ENCODE measurements around the gene TFEC. TPM values are rescaled to one million over a fixed set of nuclear protein-coding genes. Genes with fewer than 3 reads are reported as not detected.

Gene TFEC
- total and polyA plus RNA-seq, 2 donors (not counting 3 experiments of a cell fraction or from before 2014, with no cell fraction given) = 3.6 to 7.9 TPM

- Histone ChIP-seq H4K20me1 (replicated peaks; ENCODE audit: control insufficient read depth, extremely low read depth, insufficient read depth, low read length) (no peaks in the 10 kb centered on the region), H3K9ac (replicated peaks; ENCODE audit: extremely low read depth, insufficient read depth, low read length) (no peak overlapping the region), H3K27ac (ENCODE audit: insufficient read depth, low read depth, low read length) (no peak overlapping the region), H3K4me2 (ENCODE audit: insufficient read depth, low read length) (no peak overlapping the region), H3K9me1 (replicated peaks; ENCODE audit: control insufficient read depth, extremely low read depth, insufficient read depth, low read length) (no peaks in the 10 kb centered on the region), H2AFZ (ENCODE audit: low read depth, low read length) (no peak overlapping the region), H3K79me2 (ENCODE audit: control insufficient read depth, insufficient read depth, low read length) (no peaks in the 10 kb centered on the region), H3K36me3 (ENCODE audit: control insufficient read depth in 2 of 2, extremely low read depth in 1 of 2, insufficient read depth in 2 of 2, low read length in 2 of 2) (no peaks in the 10 kb centered on the region), H3K4me1 (ENCODE audit: control insufficient read depth, extremely low read depth, insufficient read depth, low read length) (no peaks in the 10 kb centered on the region), H3K9me3 (replicated peaks; ENCODE audit: control insufficient read depth, insufficient read depth, low read length) (no peaks in the 10 kb centered on the region), H3K27me3 (ENCODE audit: control insufficient read depth in 2 of 2, insufficient read depth in 2 of 2, low read length in 2 of 2) (no peaks in the 10 kb centered on the region), H3K4me3 (replicated peaks in 1 of 3; ENCODE audit: insufficient read depth in 1 of 3, low read depth in 1 of 3, low read length in 3 of 3) (no peak overlapping the region)
- dilution Hi-C loops (cut with MboI; ENCODE audit: extremely low pct_ligation_motif_present, low sequenced_read_pairs) (no loop called here), intact Hi-C loops (cut with micrococcal nuclease) (no loop called here)
- DNase-seq (ENCODE audit: low read depth, low spot score) (no peak), FAIRE-seq (no peak)
- BruUV-seq (replicated peaks) = no TSS peak
- TF ChIP-seq FOS (IDR thresholded peaks at IDR 0.05; ENCODE audit: borderline replicate concordance, insufficient read depth, low read length) (no peak), GATA2 (IDR thresholded peaks at IDR 0.05; ENCODE audit: insufficient read depth, insufficient read length, low read depth, low read length) (no peak)
- CTCF ChIA-PET = no interaction called here
- POLR2A ChIA-PET = no interaction called here
Observed at GRCh38 chr7:115968171-115968570, 62.4 kb downstream of the TFEC start.

GRCh38 chr7:115965796-115966475, 64.6 kb downstream of the TFEC start:
- intact Hi-C loops (cut with micrococcal nuclease) = no loop called here
- Histone ChIP-seq H2AFZ (ENCODE audit: low read depth, low read length) (no peak overlapping the region), H3K79me2 (ENCODE audit: control insufficient read depth, insufficient read depth, low read length) (no peaks in the 10 kb centered on the region), H3K9me3 (replicated peaks; ENCODE audit: control insufficient read depth, insufficient read depth, low read length) (no peaks in the 10 kb centered on the region), H3K36me3 (ENCODE audit: control insufficient read depth in 2 of 2, extremely low read depth in 1 of 2, insufficient read depth in 2 of 2, low read length in 2 of 2) (no peaks in the 10 kb centered on the region), H3K27me3 (ENCODE audit: control insufficient read depth in 2 of 2, insufficient read depth in 2 of 2, low read length in 2 of 2) (no peaks in the 10 kb centered on the region), H3K4me2 (ENCODE audit: insufficient read depth, low read length) (no peak overlapping the region), H3K4me3 (replicated peaks in 1 of 3; ENCODE audit: insufficient read depth in 1 of 3, low read depth in 1 of 3, low read length in 3 of 3) (no peak overlapping the region), H3K27ac (ENCODE audit: insufficient read depth, low read depth, low read length) (no peak overlapping the region), H3K4me1 (ENCODE audit: control insufficient read depth, extremely low read depth, insufficient read depth, low read length) (no peaks in the 10 kb centered on the region), H3K9me1 (replicated peaks; ENCODE audit: control insufficient read depth, extremely low read depth, insufficient read depth, low read length) (no peaks in the 10 kb centered on the region), H4K20me1 (replicated peaks; ENCODE audit: control insufficient read depth, extremely low read depth, insufficient read depth, low read length) (no peaks in the 10 kb centered on the region), H3K9ac (replicated peaks; ENCODE audit: extremely low read depth, insufficient read depth, low read length) (no peak overlapping the region)
- FAIRE-seq (no peak), DNase-seq (ENCODE audit: low read depth, low spot score) (no peak)
- dilution Hi-C loops (cut with MboI; ENCODE audit: extremely low pct_ligation_motif_present, low sequenced_read_pairs) = no loop called here
- POLR2A ChIA-PET = no interaction called here
- no TSS peak for BruUV-seq (replicated peaks)
- TF ChIP-seq MYC (IDR thresholded peaks at IDR 0.05; ENCODE audit: low read depth, low read length) (no peak), JUN (IDR thresholded peaks at IDR 0.05; ENCODE audit: borderline replicate concordance, insufficient read depth, insufficient read length, low read depth) (no peak), POLR2AphosphoS5 (IDR thresholded peaks at IDR 0.05; ENCODE audit: insufficient read depth, low read depth, low read length) (no peak), POLR2A (IDR thresholded peaks at IDR 0.05; ENCODE audit: low read depth, low read length) (no peak), GATA2 (IDR thresholded peaks at IDR 0.05; ENCODE audit: insufficient read depth, insufficient read length, low read depth, low read length) (no peak), FOS (IDR thresholded peaks at IDR 0.05; ENCODE audit: borderline replicate concordance, insufficient read depth, low read length) (no peak)
- TF ChIP-seq, protein P1, sequence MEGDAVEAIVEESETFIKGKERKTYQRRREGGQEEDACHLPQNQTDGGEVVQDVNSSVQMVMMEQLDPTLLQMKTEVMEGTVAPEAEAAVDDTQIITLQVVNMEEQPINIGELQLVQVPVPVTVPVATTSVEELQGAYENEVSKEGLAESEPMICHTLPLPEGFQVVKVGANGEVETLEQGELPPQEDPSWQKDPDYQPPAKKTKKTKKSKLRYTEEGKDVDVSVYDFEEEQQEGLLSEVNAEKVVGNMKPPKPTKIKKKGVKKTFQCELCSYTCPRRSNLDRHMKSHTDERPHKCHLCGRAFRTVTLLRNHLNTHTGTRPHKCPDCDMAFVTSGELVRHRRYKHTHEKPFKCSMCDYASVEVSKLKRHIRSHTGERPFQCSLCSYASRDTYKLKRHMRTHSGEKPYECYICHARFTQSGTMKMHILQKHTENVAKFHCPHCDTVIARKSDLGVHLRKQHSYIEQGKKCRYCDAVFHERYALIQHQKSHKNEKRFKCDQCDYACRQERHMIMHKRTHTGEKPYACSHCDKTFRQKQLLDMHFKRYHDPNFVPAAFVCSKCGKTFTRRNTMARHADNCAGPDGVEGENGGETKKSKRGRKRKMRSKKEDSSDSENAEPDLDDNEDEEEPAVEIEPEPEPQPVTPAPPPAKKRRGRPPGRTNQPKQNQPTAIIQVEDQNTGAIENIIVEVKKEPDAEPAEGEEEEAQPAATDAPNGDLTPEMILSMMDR (IDR thresholded peaks at IDR 0.05; ENCODE audit: extremely low read depth in 1 of 2, insufficient read depth in 1 of 2, low read depth in 1 of 2, low read length in 2 of 2) = no peak
- TF ChIP-seq, protein P2, sequence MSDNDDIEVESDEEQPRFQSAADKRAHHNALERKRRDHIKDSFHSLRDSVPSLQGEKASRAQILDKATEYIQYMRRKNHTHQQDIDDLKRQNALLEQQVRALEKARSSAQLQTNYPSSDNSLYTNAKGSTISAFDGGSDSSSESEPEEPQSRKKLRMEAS (IDR thresholded peaks at IDR 0.05; ENCODE audit: insufficient read depth, insufficient read length) = no peak
- CTCF ChIA-PET = interaction anchor here (0.6 kb wide), 1 partner anchor 62 kb away, joined by 3 read pairs; no protein-coding TSS in a partner anchor
